HUES6 (cell line): ENCODE data around the gene SCNN1G.
"Not testable (repeated sequence)": the region's sequence is repeated elsewhere in the genome, so short reads cannot be mapped to it uniquely, and the experiment has no call there.

Experiments used
- H3K27ac ChIP-seq: 2 replicates; pipeline ENCODE4 v1.7.0; 2013; ENCODE audit warnings: low read depth, mild to moderate bottlenecking, low read length, inconsistent platforms
- H3K27me3 ChIP-seq: 2 replicates; pipeline ENCODE4 v1.6.1; 2013; ENCODE audit warnings: low read length; ENCODE audit not compliant: control insufficient read depth, insufficient read depth
- H3K36me3 ChIP-seq: 2 replicates; pipeline ENCODE4 v1.6.1; 2013; ENCODE audit warnings: low read length; ENCODE audit not compliant: control insufficient read depth, insufficient read depth
- H3K4me1 ChIP-seq: 2 replicates; pipeline ENCODE4 v1.6.1; 2013; ENCODE audit warnings: low read length; ENCODE audit not compliant: control insufficient read depth, insufficient read depth
- H3K4me3 ChIP-seq: 2 replicates; pipeline ENCODE4 v1.5.1; 2013; ENCODE audit warnings: low read depth, low read length
- H3K9ac ChIP-seq: one replicate; pipeline ENCODE4 v1.6.1; 2013; ENCODE audit warnings: mild to moderate bottlenecking, low read length
- H3K9me3 ChIP-seq: 2 replicates; pipeline ENCODE4 v1.6.1; 2013; ENCODE audit warnings: low read depth, low read length; ENCODE audit not compliant: control insufficient read depth, insufficient read depth

Gene SCNN1G

GRCh38 chr16:23249830-23250229 is 67.3 kb downstream of the SCNN1G start:
- Histone ChIP-seq H3K4me3 (no peak overlapping the region), H3K4me1 (no peaks in the 10 kb centered on the region), H3K36me3 (no peaks in the 10 kb centered on the region), H3K9ac (no peak overlapping the region), H3K27me3 (no peaks in the 10 kb centered on the region), H3K9me3 (peaks cover 6% of the 10 kb centered on the region; the same call in 1 of the 2 replicates), H3K27ac (no peak overlapping the region)

GRCh38 chr16:23252310-23252709 is 69.8 kb downstream of the SCNN1G start:
- H3K4me1 ChIP-seq, result no peaks in the 10 kb centered on the region
- no peak overlapping the region for H3K27ac ChIP-seq
- peaks cover 6% of the 10 kb centered on the region; the same call in 1 of the 2 replicates for H3K9me3 ChIP-seq
- no peak overlapping the region for H3K4me3 ChIP-seq
- no peaks in the 10 kb centered on the region for H3K36me3 ChIP-seq
- H3K9ac ChIP-seq, result no peak overlapping the region
- H3K27me3 ChIP-seq, result no peaks in the 10 kb centered on the region

GRCh38 chr16:23253650-23254049 is 71.1 kb downstream of the SCNN1G start:
- not testable (repeated sequence) for H3K27ac ChIP-seq, H3K36me3 ChIP-seq, H3K4me1 ChIP-seq, H3K9me3 ChIP-seq, H3K9ac ChIP-seq, H3K27me3 ChIP-seq, H3K4me3 ChIP-seq

- peaks cover 6% of the 10 kb centered on the region; the same call in 1 of the 2 replicates for H3K9me3 ChIP-seq
- H3K4me3 ChIP-seq, result no peak overlapping the region
- no peak overlapping the region for H3K27ac ChIP-seq
- H3K27me3 ChIP-seq, result no peaks in the 10 kb centered on the region
- H3K9ac ChIP-seq, result no peak overlapping the region
- H3K36me3 ChIP-seq, result no peaks in the 10 kb centered on the region
- no peaks in the 10 kb centered on the region for H3K4me1 ChIP-seq
Measured at GRCh38 chr16:23254338-23254737, 71.8 kb downstream of the SCNN1G start.

- Histone ChIP-seq H3K4me1 (no peaks in the 10 kb centered on the region), H3K9ac (no peak overlapping the region), H3K4me3 (no peak overlapping the region), H3K36me3 (no peaks in the 10 kb centered on the region), H3K9me3 (peaks cover 5% of the 10 kb centered on the region; the same call in 1 of the 2 replicates), H3K27me3 (no peaks in the 10 kb centered on the region), H3K27ac (no peak overlapping the region)
Measured at GRCh38 chr16:23255000-23255399, 72.5 kb downstream of the SCNN1G start.

- H3K4me1 ChIP-seq, result no peaks in the 10 kb centered on the region
- H3K9ac ChIP-seq, result no peak overlapping the region
- no peak overlapping the region for H3K27ac ChIP-seq
- H3K4me3 ChIP-seq, result no peak overlapping the region
- H3K27me3 ChIP-seq, result no peaks in the 10 kb centered on the region
- H3K9me3 ChIP-seq, result no peaks in the 10 kb centered on the region
- H3K36me3 ChIP-seq, result no peaks in the 10 kb centered on the region
Measured at GRCh38 chr16:23256440-23256839, 73.9 kb downstream of the SCNN1G start.

- H3K9ac ChIP-seq, result no peak overlapping the region
- H3K9me3 ChIP-seq, result no peaks in the 10 kb centered on the region
- no peak overlapping the region for H3K4me3 ChIP-seq
- H3K36me3 ChIP-seq, result no peaks in the 10 kb centered on the region
- H3K4me1 ChIP-seq, result no peaks in the 10 kb centered on the region
- no peaks in the 10 kb centered on the region for H3K27me3 ChIP-seq
- H3K27ac ChIP-seq, result no peak overlapping the region
Measured at GRCh38 chr16:23257682-23258081, 75.1 kb downstream of the SCNN1G start.

GRCh38 chr16:23258919-23259237 is 76.3 kb downstream of the SCNN1G start:
- Histone ChIP-seq H3K27me3 (no peaks in the 10 kb centered on the region), H3K9ac (no peak overlapping the region), H3K4me3 (no peak overlapping the region), H3K9me3 (no peaks in the 10 kb centered on the region), H3K36me3 (no peaks in the 10 kb centered on the region), H3K4me1 (no peaks in the 10 kb centered on the region), H3K27ac (no peak overlapping the region)
